ENCODE data around the gene OR2Y1. TPM values are rescaled to one million over a fixed set of nuclear protein-coding genes. Genes with fewer than 3 reads are reported as not detected.

The OR2Y1 gene
- total and polyA plus RNA-seq, 8 donors = not detected

GRCh38 chr5:180699042-180699441, 40.8 kb downstream of the OR2Y1 start:
- Histone ChIP-seq H3K4me3 (no peak overlapping the region), H3K36me3 (no peaks in the 10 kb centered on the region), H3K9me3 (peaks cover 0 to 19% (median 16%) of the 10 kb centered on the region in 4 donors), H3K27ac (no peak overlapping the region), H3K4me1 (no peaks in the 10 kb centered on the region), H3K27me3 (peaks cover 0 to 7% (median 0%) of the 10 kb centered on the region in 3 donors)
- DNase-seq = no peak
- WGBS, 5 donors = 61 to 84% (median 73%) methylated on average over 1 of the region's 1 CpG
- intact Hi-C loops (cut with DNase I; ENCODE audit: low total_unique reads) = no loop called here
- TF ChIP-seq POLR2AphosphoS5 (IDR thresholded peaks at IDR 0.05) (no peak), CTCF (IDR thresholded peaks at IDR 0.05) (no peak), POLR2A (IDR thresholded peaks at IDR 0.05) (no peak), EP300 (IDR thresholded peaks at IDR 0.05) (no peak)

- no peaks in the 10 kb centered on the region for H3K4me1 ChIP-seq
- no peak overlapping the region for H3K4me3 ChIP-seq
- intact Hi-C loops (cut with DNase I; ENCODE audit: low total_unique reads) = no loop called here
- WGBS, 5 donors = 84 to 100% (median 94%) methylated on average over 1 of the region's 1 CpG
- H3K27ac ChIP-seq = no peak overlapping the region
- no peak for TF ChIP-seq POLR2A (IDR thresholded peaks at IDR 0.05)
- TF ChIP-seq POLR2AphosphoS5 (IDR thresholded peaks at IDR 0.05) = no peak
- TF ChIP-seq EP300 (IDR thresholded peaks at IDR 0.05) = no peak
- no peak for TF ChIP-seq CTCF (IDR thresholded peaks at IDR 0.05)
- no peaks in the 10 kb centered on the region for H3K36me3 ChIP-seq
- peaks cover 0 to 19% (median 16%) of the 10 kb centered on the region in 4 donors for H3K9me3 ChIP-seq
- peaks cover 0 to 20% (median 11%) of the 10 kb centered on the region in 3 donors for H3K27me3 ChIP-seq
- DNase-seq = no peak
These were observed 43.7 kb downstream of the OR2Y1 start for GRCh38 chr5:180696116-180696515.

GRCh38 chr5:180692429-180692828, 47.4 kb downstream of the OR2Y1 start:
- intact Hi-C loops (cut with DNase I; ENCODE audit: low total_unique reads) = no loop called here
- no peak overlapping the region for H3K4me3 ChIP-seq

GRCh38 chr5:180691046-180691445, 48.8 kb downstream of the OR2Y1 start:
- intact Hi-C loops (cut with DNase I; ENCODE audit: low total_unique reads) = no loop called here
- peaks cover 0 to 13% (median 5%) of the 10 kb centered on the region in 4 donors for H3K9me3 ChIP-seq
- no peak for DNase-seq

More at GRCh38 chr5:180692429-180692828, 47.4 kb downstream of the OR2Y1 start:
- Histone ChIP-seq H3K36me3 (no peaks in the 10 kb centered on the region), H3K9me3 (peaks cover 0 to 19% (median 10%) of the 10 kb centered on the region in 4 donors), H3K27ac (no peak overlapping the region), H3K4me1 (no peaks in the 10 kb centered on the region), H3K27me3 (peaks cover 0 to 38% (median 17%) of the 10 kb centered on the region in 3 donors)
- TF ChIP-seq POLR2A (IDR thresholded peaks at IDR 0.05) (no peak), EP300 (IDR thresholded peaks at IDR 0.05) (no peak), CTCF (IDR thresholded peaks at IDR 0.05) (no peak), POLR2AphosphoS5 (IDR thresholded peaks at IDR 0.05) (no peak)
- 55 to 91% (median 70%) methylated on average over 3 of the region's 3 CpGs for WGBS, 5 donors
- no peak for DNase-seq

More at GRCh38 chr5:180691046-180691445, 48.8 kb downstream of the OR2Y1 start:
- H3K27me3 ChIP-seq = peaks cover 0 to 50% (median 20%) of the 10 kb centered on the region in 3 donors
- no peaks in the 10 kb centered on the region for H3K4me1 ChIP-seq
- H3K36me3 ChIP-seq = no peaks in the 10 kb centered on the region
- WGBS, 5 donors = 40 to 73% (median 53%) methylated on average over 6 of the region's 6 CpGs
- no peak overlapping the region for H3K27ac ChIP-seq
- H3K4me3 ChIP-seq = no peak overlapping the region
- TF ChIP-seq POLR2A (IDR thresholded peaks at IDR 0.05) (no peak), CTCF (IDR thresholded peaks at IDR 0.05) (no peak), POLR2AphosphoS5 (IDR thresholded peaks at IDR 0.05) (no peak), EP300 (IDR thresholded peaks at IDR 0.05) (no peak)

All from stomach (tissue), 9 donors.